ENCODE results near the gene MOCS1. TPM values are rescaled to one million over a fixed set of nuclear protein-coding genes. Genes with fewer than 3 reads are reported as not detected.
"Not testable (repeated sequence)": the region's sequence is repeated elsewhere in the genome, so short reads cannot be mapped to it uniquely, and the experiment has no call there.

Gene MOCS1
- 1 to 10 TPM; 1.7 to 1.8 TPM for total RNA-seq

GRCh38 chr6:39934131-39934757, at the start of gene MOCS1:
Gene MOCS1, minus strand, starts transcription at chr6:39934462. Its CDS starts 45 bp downstream, at chr6:39934417.
- no peaks in the 10 kb centered on the region for H3K9me3 Mint-ChIP-seq
- POLR2A ChIA-PET = no interaction called here
- H3K4me1 Mint-ChIP-seq = peaks cover 5% of the 10 kb centered on the region
- CTCF ChIA-PET = no interaction called here
- H3K27ac Mint-ChIP-seq = peak within 1 kb of the TSS; percentile 55
- H3K27me3 Mint-ChIP-seq = peaks cover 5% of the 10 kb centered on the region
- H3K36me3 Mint-ChIP-seq (ENCODE audit: low read depth) = no peaks in the 10 kb centered on the region
- peak within 1 kb of the TSS; percentile 75 for H3K4me3 Mint-ChIP-seq
- DNase-seq = peak; percentile 61

DNA sequence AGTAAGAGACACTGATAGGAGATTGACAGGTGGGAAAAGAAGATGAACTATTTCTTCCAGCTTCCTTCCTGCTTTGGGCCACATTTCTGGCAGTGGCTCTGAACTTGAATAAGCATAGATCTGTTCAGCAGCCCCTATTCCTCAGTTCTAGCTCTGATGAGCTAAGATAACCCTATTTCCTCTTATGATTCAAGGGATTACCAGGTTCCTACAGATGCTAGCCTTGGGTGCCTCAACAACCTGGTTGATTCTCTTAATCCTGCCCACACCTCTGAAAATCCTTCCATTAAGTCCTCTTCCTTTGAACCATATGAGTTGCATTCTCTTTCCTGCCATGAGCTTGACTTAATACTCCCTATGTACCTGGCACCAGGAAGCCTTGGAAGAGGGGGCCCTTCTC, 49.8 kb upstream of the MOCS1 start:
- Mint-ChIP-seq H3K9me3 (no peaks in the 10 kb centered on the region), H3K27me3 (peaks cover 2% of the 10 kb centered on the region), H3K36me3 (ENCODE audit: low read depth) (no peaks in the 10 kb centered on the region), H3K4me1 (no peaks in the 10 kb centered on the region), H3K4me3 (no peak overlapping the region), H3K27ac (no peak overlapping the region)
- no peak for DNase-seq
- ChIA-PET CTCF (interaction anchor here (1.2 kb wide), 1 partner anchor 9 kb away, joined by 3 read pairs; no protein-coding TSS in a partner anchor), POLR2A (no interaction called here)

- CTCF ChIA-PET = interaction anchor here (1.2 kb wide), 1 partner anchor 8 kb away, joined by 3 read pairs; no protein-coding TSS in a partner anchor
These were observed 48.9 kb upstream of the MOCS1 start for GRCh38 chr6:39983193-39983592.

DNA sequence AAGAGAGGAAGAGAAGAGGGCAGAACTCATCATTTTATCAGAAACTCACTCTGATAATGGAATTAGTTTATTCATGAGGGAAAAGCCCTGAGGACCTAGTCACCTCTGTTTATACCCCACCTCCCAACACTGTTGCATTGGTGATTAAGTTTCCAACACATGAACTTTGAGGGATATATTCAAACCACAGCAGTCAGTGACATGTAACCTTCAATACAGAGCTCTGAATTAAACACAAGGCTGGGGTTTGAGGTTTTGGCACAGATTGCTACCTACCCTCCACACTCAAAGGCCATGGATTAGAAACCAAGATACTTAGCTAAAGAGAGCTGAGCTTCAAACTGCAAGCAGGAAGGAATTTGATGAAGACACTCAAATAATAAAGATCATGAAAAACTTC, 48.5 kb upstream of the MOCS1 start:
- peaks cover 2% of the 10 kb centered on the region for H3K27me3 Mint-ChIP-seq
- H3K36me3 Mint-ChIP-seq (ENCODE audit: low read depth) = no peaks in the 10 kb centered on the region
- no peaks in the 10 kb centered on the region for H3K9me3 Mint-ChIP-seq
- POLR2A ChIA-PET = no interaction called here
- no peaks in the 10 kb centered on the region for H3K4me1 Mint-ChIP-seq
- H3K27ac Mint-ChIP-seq = no peak overlapping the region
- H3K4me3 Mint-ChIP-seq = no peak overlapping the region
- no peak for DNase-seq
- CTCF ChIA-PET = interaction anchor here (1.2 kb wide), 1 partner anchor 8 kb away, joined by 3 read pairs; no protein-coding TSS in a partner anchor

More at GRCh38 chr6:39983193-39983592, 48.9 kb upstream of the MOCS1 start:
- POLR2A ChIA-PET = no interaction called here
- no peaks in the 10 kb centered on the region for H3K9me3 Mint-ChIP-seq
- no peak for DNase-seq
- H3K27ac Mint-ChIP-seq = no peak overlapping the region
- H3K27me3 Mint-ChIP-seq = peaks cover 2% of the 10 kb centered on the region
- H3K4me1 Mint-ChIP-seq = no peaks in the 10 kb centered on the region
- H3K4me3 Mint-ChIP-seq = no peak overlapping the region
- no peaks in the 10 kb centered on the region for H3K36me3 Mint-ChIP-seq (ENCODE audit: low read depth)

DNA sequence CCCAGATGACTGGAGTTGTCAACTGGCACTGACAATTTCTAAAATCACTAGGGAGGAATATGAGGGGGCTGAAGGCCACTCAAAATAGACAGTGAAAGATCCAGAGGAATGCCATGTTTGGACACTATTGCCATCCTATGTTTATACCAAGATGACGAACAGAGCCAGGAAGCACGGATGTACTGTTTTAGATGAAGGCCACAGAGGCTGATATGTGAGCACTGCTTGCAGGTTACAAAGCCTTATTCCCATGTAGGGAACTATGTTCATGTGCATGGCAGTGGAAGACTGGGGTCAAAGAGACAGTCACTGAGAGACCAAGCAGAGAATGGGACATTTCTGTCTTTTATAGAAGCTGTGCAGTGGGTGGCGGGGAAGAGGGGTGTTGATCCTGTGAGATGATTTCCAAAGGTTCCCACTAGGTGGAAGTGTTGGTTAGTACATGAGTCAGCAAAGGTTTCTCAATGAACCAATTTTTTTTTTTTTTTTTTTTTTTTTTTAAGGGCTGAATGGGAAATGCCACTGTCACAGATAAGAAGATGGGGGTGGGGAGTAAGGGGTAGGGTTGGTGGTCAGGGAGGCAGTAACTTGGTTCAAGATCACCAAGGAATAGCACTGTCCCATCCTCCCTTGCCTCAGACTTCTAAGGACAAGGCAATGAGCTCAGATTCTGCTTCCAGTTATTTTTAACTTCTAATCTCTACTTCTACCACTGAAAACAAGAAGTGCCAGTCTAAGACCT, 46.7 kb upstream of the MOCS1 start:
- peaks cover 2% of the 10 kb centered on the region for H3K27me3 Mint-ChIP-seq
- no peaks in the 10 kb centered on the region for H3K9me3 Mint-ChIP-seq
- ChIA-PET POLR2A (no interaction called here), CTCF (interaction anchor here (0.9 kb wide), 1 partner anchor 931 kb away, joined by 3 read pairs; no protein-coding TSS in a partner anchor)
- H3K27ac Mint-ChIP-seq = no peak overlapping the region
- no peak overlapping the region for H3K4me3 Mint-ChIP-seq
- H3K4me1 Mint-ChIP-seq = no peaks in the 10 kb centered on the region
- H3K36me3 Mint-ChIP-seq (ENCODE audit: low read depth) = no peaks in the 10 kb centered on the region
- peak; percentile 21 for DNase-seq

GRCh38 chr6:39979461-39980328, 45.4 kb upstream of the MOCS1 start:
- Mint-ChIP-seq H3K36me3 (ENCODE audit: low read depth) (no peaks in the 10 kb centered on the region), H3K4me3 (no peak overlapping the region)

GRCh38 chr6:39978240-39978639, 44.0 kb upstream of the MOCS1 start:
- no peak overlapping the region for H3K27ac Mint-ChIP-seq
- ChIA-PET CTCF (no interaction called here), POLR2A (no interaction called here)
- DNase-seq = no peak
- no peaks in the 10 kb centered on the region for H3K36me3 Mint-ChIP-seq (ENCODE audit: low read depth)
- no peaks in the 10 kb centered on the region for H3K4me1 Mint-ChIP-seq
- no peaks in the 10 kb centered on the region for H3K9me3 Mint-ChIP-seq
- H3K4me3 Mint-ChIP-seq = no peak overlapping the region
- H3K27me3 Mint-ChIP-seq = peaks cover 7% of the 10 kb centered on the region

More at GRCh38 chr6:39979461-39980328, 45.4 kb upstream of the MOCS1 start:
- ChIA-PET POLR2A (no interaction called here), CTCF (no interaction called here)
- no peak for DNase-seq
- no peaks in the 10 kb centered on the region for H3K9me3 Mint-ChIP-seq
- H3K27ac Mint-ChIP-seq = no peak overlapping the region
- H3K27me3 Mint-ChIP-seq = peaks cover 4% of the 10 kb centered on the region
- H3K4me1 Mint-ChIP-seq = no peaks in the 10 kb centered on the region

GRCh38 chr6:39973661-39974060, 39.4 kb upstream of the MOCS1 start:
- Mint-ChIP-seq H3K4me3 (no peak overlapping the region), H3K36me3 (ENCODE audit: low read depth) (no peaks in the 10 kb centered on the region), H3K9me3 (no peaks in the 10 kb centered on the region), H3K27ac (no peak overlapping the region), H3K4me1 (no peaks in the 10 kb centered on the region), H3K27me3 (peaks cover 11% of the 10 kb centered on the region)
- DNase-seq = no peak
- ChIA-PET POLR2A (no interaction called here), CTCF (no interaction called here)

DNA sequence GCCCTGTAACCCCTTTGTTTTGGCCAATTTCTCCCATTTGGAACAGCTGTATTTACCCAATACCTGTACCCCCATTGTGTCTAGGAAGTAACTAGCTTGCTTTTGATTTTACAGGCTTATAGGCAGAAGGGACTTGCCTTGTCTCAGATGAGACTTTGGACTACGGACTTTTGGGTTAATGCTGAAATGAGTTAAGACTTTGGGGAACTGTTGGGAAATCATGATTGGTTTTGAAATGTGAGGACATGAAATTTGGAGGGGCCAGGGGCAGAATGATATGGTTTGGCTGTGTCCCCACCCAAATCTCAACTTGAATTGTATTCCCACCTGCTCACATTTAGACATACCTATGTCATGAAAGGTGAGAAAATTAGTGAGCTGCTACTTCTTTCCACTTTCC, 38.5 kb upstream of the MOCS1 start:
- not testable (repeated sequence) for H3K27ac Mint-ChIP-seq

DNA sequence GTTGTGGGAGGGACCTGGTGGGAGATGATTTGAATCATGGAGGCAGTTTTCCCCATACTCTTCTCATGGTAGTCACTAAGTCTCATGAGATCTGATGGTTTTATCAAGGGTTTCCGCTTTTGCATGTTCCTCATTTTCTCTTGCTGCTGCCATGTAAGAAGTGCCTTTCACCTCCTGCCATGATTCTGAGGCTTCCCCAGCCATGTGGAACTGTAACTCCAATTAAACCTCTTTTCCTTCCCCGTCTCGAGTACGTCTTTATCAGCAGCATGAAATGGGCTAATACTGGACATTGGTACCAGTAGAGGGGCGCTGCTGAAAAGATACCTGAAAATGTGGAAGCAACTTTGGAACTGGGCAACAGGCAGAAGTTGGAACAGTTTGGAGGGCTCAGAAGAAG, 36.9 kb upstream of the MOCS1 start:
- peaks cover 12% of the 10 kb centered on the region for H3K27me3 Mint-ChIP-seq
- H3K36me3 Mint-ChIP-seq (ENCODE audit: low read depth); CTCF ChIA-PET; H3K4me1 Mint-ChIP-seq; H3K9me3 Mint-ChIP-seq; POLR2A ChIA-PET; H3K27ac Mint-ChIP-seq; H3K4me3 Mint-ChIP-seq; DNase-seq: not testable (repeated sequence)

More for the DNA sequence above, 38.5 kb upstream of the MOCS1 start:
- H3K4me3 Mint-ChIP-seq; CTCF ChIA-PET; DNase-seq; H3K4me1 Mint-ChIP-seq; H3K36me3 Mint-ChIP-seq (ENCODE audit: low read depth); H3K9me3 Mint-ChIP-seq; POLR2A ChIA-PET: not testable (repeated sequence)
- peaks cover 12% of the 10 kb centered on the region for H3K27me3 Mint-ChIP-seq

- no peaks in the 10 kb centered on the region for H3K9me3 Mint-ChIP-seq
- peaks cover 31% of the 10 kb centered on the region for H3K27me3 Mint-ChIP-seq
- ChIA-PET POLR2A (no interaction called here), CTCF (no interaction called here)
- no peaks in the 10 kb centered on the region for H3K36me3 Mint-ChIP-seq (ENCODE audit: low read depth)
- no peak for DNase-seq
- H3K27ac Mint-ChIP-seq = no peak overlapping the region
- H3K4me3 Mint-ChIP-seq = no peak overlapping the region
- peaks cover 2% of the 10 kb centered on the region for H3K4me1 Mint-ChIP-seq
These were observed 31.5 kb upstream of the MOCS1 start for GRCh38 chr6:39965751-39966150.

DNA sequence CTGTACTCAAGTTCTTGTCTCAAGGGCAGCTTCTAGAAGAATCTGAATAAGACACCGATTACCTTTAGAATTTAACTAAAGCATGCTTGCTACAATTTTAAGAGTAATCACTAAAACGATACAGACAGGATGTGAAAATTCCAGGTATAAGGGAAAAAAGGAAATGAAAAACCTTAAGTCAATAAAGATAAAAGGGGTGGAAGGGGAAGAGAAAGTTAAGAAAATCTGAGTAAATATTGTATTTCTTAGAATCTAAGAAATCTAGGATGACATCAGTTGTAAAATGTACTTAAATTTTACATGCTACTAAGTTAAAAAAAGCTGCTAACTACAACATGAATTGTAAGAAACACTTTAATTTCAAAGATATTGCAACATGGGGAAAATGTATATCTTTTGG, 30.3 kb upstream of the MOCS1 start:
- no peak overlapping the region for H3K4me3 Mint-ChIP-seq
- no peak overlapping the region for H3K27ac Mint-ChIP-seq
- H3K36me3 Mint-ChIP-seq (ENCODE audit: low read depth) = no peaks in the 10 kb centered on the region
- DNase-seq = no peak
- ChIA-PET POLR2A (no interaction called here), CTCF (no interaction called here)
- no peaks in the 10 kb centered on the region for H3K9me3 Mint-ChIP-seq
- H3K27me3 Mint-ChIP-seq = peaks cover 27% of the 10 kb centered on the region
- H3K4me1 Mint-ChIP-seq = peaks cover 2% of the 10 kb centered on the region

DNA sequence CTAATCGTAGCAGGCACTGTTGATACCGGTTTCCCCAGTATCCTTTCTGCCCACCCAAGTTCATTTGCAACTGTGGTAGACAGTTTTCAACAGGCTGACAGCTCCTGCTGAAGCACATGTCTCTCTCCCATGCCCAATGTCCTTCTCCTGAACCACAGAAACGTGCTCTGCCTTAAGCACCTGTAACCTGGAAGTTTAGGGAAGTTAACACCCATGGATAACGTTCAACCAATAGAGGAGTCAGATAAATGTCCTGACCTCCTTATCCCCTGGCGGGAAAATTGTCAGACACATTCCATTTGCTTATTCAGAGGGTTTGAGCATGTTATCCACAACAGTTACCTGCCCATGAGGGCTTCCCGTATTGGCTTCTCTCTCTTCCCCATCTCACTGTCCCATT, 29.8 kb upstream of the MOCS1 start:
- CTCF ChIA-PET = no interaction called here

More for the DNA sequence above, 29.8 kb upstream of the MOCS1 start:
- Mint-ChIP-seq H3K27me3 (peaks cover 27% of the 10 kb centered on the region), H3K27ac (no peak overlapping the region), H3K36me3 (ENCODE audit: low read depth) (no peaks in the 10 kb centered on the region), H3K4me3 (no peak overlapping the region), H3K9me3 (no peaks in the 10 kb centered on the region), H3K4me1 (peaks cover 2% of the 10 kb centered on the region)
- DNase-seq = no peak
- POLR2A ChIA-PET = no interaction called here
